Body of pancreas (tissue), 4 donors: ENCODE measurements around the gene ECEL1. TPM values are rescaled to one million over a fixed set of nuclear protein-coding genes. Genes with fewer than 3 reads are reported as not detected.

Experiments
- ATAC-seq: fragments of 150-250 bp; one replicate; pipeline ENCODE4 v1.9.1; 2016
- DNase-seq, 4 donors: peaks; one replicate each; pipeline ENCODE4 v3.0.0-alpha.2; 2019
- H3K27ac ChIP-seq, 4 donors: fragments of 200-600 bp; sonication (generic); 1 replicate in 3 of 4; 2 replicates in 1 of 4; pipeline versions ENCODE4 v1.5.1 to v1.6.1; 2016 to 2019; ENCODE audit warnings: mild to moderate bottlenecking in 1 of 4, mixed read lengths in 1 of 4, moderate library complexity in 1 of 4
- H3K27me3 ChIP-seq, 2 donors: fragments of 200-600 bp; sonication (generic); one replicate each; pipeline ENCODE4 v1.6.0; 2016; ENCODE audit warnings: mild to moderate bottlenecking in 1 of 2
- H3K36me3 ChIP-seq, 2 donors: fragments of 200-600 bp; sonication (generic); replicated peaks in 1 of 2; 2 replicates each; pipeline ENCODE4 v1.5.1; 2016; ENCODE audit warnings: low read depth in 2 of 2; ENCODE audit not compliant: insufficient read depth in 1 of 2
- H3K4me1 ChIP-seq: fragments of 200-600 bp; sonication (generic); one replicate; pipeline ENCODE4 v1.6.0; 2016
- H3K4me3 ChIP-seq, 2 donors: fragments of 200-600 bp; sonication (generic); 1 replicate in 1 of 2; 2 replicates in 1 of 2; pipeline ENCODE4 v1.5.1; 2016 to 2019
- H3K9me3 ChIP-seq, 3 donors: fragments of 200-600 bp; sonication (generic); 1 replicate in 2 of 3; 2 replicates in 1 of 3; pipeline ENCODE4 v1.5.1; 2016
- CTCF ChIP-seq, 7 experiments: fragments of 450-650 bp in 4 of 7; fragments of 200-600 bp in 3 of 7; sonication (generic) in 3 of 7; IDR thresholded peaks; one replicate each; pipeline ENCODE4 v1.5.1; 2016 to 2019; ENCODE audit warnings: antibody characterized with exemption in 7 of 7
- POLR2A ChIP-seq, 3 donors: fragments of 450-650 bp; IDR thresholded peaks; one replicate each; pipeline ENCODE4 v1.6.1; 2016; ENCODE audit warnings: antibody characterized with exemption in 3 of 3, mild to moderate bottlenecking in 2 of 3
- WGBS, 2 donors: methylation state at CpG; one replicate each; pipeline ENCODE4 v1.1.5; 2017; 5-methylcytosine and 5-hydroxymethylcytosine counted together
- intact Hi-C: fragments of 100-400 bp; cut with DNase I; formaldehyde crosslinking; loops from one replicate; pipeline ENCODE4 v1.15.1; 2023
- total RNA-seq, 2 donors: library from RNA; depleted of rRNA; stranded (reverse); fragments of >200 nt; gene quantifications; one replicate each; pipeline ENCODE4 v1.1.0, GENCODE V29; 2016

Gene ECEL1
- total RNA-seq, 2 donors from 2014 or later = 0.26 TPM; not detected in 1

GRCh38 chr2:232458661-232459418 is 28.8 kb downstream of the ECEL1 start:
- Histone ChIP-seq H3K27ac (no peak overlapping the region), H3K36me3 (no peaks in the 10 kb centered on the region), H3K27me3 (peaks cover 0 to 5% of the 10 kb centered on the region in 2 donors), H3K4me1 (no peaks in the 10 kb centered on the region), H3K9me3 (no peaks in the 10 kb centered on the region), H3K4me3 (no peak overlapping the region)
- no peak for ATAC-seq
- intact Hi-C loops = no loop called here
- no peak for DNase-seq
- TF ChIP-seq CTCF (IDR thresholded peaks at IDR 0.05) = no peak
- no peak for TF ChIP-seq POLR2A (IDR thresholded peaks at IDR 0.05)
- WGBS, 2 donors = 47 to 51% methylated on average over 33 to 56 of the region's 56 CpGs

GRCh38 chr2:232458051-232458660 is 29.5 kb downstream of the ECEL1 start:
- 71 to 75% methylated on average over 20 to 24 of the region's 25 CpGs for WGBS, 2 donors
- Histone ChIP-seq H3K4me3 (no peak overlapping the region), H3K9me3 (no peaks in the 10 kb centered on the region), H3K4me1 (no peaks in the 10 kb centered on the region), H3K27me3 (peaks cover 0 to 5% of the 10 kb centered on the region in 2 donors), H3K27ac (no peak overlapping the region), H3K36me3 (no peaks in the 10 kb centered on the region)
- intact Hi-C loops = no loop called here
- ATAC-seq = no peak
- DNase-seq = no peak
- TF ChIP-seq POLR2A (IDR thresholded peaks at IDR 0.05) (no peak), CTCF (IDR thresholded peaks at IDR 0.05) (no peak)

- Histone ChIP-seq H3K36me3 (no peaks in the 10 kb centered on the region), H3K4me1 (no peaks in the 10 kb centered on the region), H3K4me3 (no peak overlapping the region), H3K27me3 (peaks cover 0 to 5% of the 10 kb centered on the region in 2 donors), H3K9me3 (no peaks in the 10 kb centered on the region), H3K27ac (no peak overlapping the region)
- ATAC-seq (no peak), DNase-seq (no peak)
- WGBS, 2 donors = 68 to 77% methylated on average over 10 to 21 of the region's 21 CpGs
- intact Hi-C loops = no loop called here
- TF ChIP-seq CTCF (IDR thresholded peaks at IDR 0.05) = no peak
- TF ChIP-seq POLR2A (IDR thresholded peaks at IDR 0.05) = no peak
These were observed 30.3 kb downstream of the ECEL1 start for GRCh38 chr2:232457121-232458011.

- intact Hi-C loops = no loop called here
- WGBS, 2 donors = 78 to 82% methylated on average over 11 to 25 of the region's 27 CpGs
- H3K4me3 ChIP-seq = no peak overlapping the region
- H3K27me3 ChIP-seq = peaks cover 0 to 5% of the 10 kb centered on the region in 2 donors
- H3K9me3 ChIP-seq = no peaks in the 10 kb centered on the region
- ATAC-seq = no peak
- no peaks in the 10 kb centered on the region for H3K36me3 ChIP-seq
- H3K27ac ChIP-seq = no peak overlapping the region
- TF ChIP-seq POLR2A (IDR thresholded peaks at IDR 0.05) (no peak), CTCF (IDR thresholded peaks at IDR 0.05) (no peak)
- no peaks in the 10 kb centered on the region for H3K4me1 ChIP-seq
- no peak for DNase-seq
These were observed 31.1 kb downstream of the ECEL1 start for GRCh38 chr2:232456296-232457120.
